ENCODE data around the gene GAGE13. TPM values are rescaled to one million over a fixed set of nuclear protein-coding genes. Genes with fewer than 3 reads are reported as not detected.
"Not testable (repeated sequence)": the region's sequence is repeated elsewhere in the genome, so short reads cannot be mapped to it uniquely, and the experiment has no call there.

GAGE13 gene
- total RNA-seq, 3 donors from 2014 or later = not detected

DNA sequence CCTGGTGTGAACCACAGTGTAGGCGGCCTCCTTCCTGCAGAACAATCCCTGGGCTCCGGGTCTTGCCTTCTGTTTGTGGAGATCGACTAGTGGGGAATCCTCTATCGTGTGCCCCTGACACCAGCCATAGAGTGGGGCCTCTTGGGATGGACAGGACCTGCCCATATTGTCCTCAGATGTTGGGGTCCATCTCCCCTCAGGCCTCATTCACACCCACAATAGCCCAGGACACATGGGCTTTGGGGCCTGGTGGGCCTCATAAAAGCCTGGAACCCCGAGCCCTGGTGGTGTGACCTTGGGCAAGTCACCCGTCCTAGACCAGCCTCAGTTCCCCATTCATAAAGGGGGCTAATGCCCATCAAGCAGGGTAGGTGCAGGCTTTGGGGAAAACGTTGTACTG is 41.2 kb upstream of the GAGE13 start:
- DNase-seq = no peak
- no peak for ATAC-seq
- no peaks in the 10 kb centered on the region for H3K4me1 ChIP-seq (ENCODE audit: low read depth)
- H3K9me3 ChIP-seq = no peaks in the 10 kb centered on the region
- H3K4me3 ChIP-seq = no peak overlapping the region
- intact Hi-C loops (cut with DNase I, micrococcal nuclease) = loop anchor here in 1 of 2 donors (5.0 kb wide), 1 partner anchor 462 kb away; no protein-coding TSS in a partner anchor
- TF ChIP-seq, protein P1, sequence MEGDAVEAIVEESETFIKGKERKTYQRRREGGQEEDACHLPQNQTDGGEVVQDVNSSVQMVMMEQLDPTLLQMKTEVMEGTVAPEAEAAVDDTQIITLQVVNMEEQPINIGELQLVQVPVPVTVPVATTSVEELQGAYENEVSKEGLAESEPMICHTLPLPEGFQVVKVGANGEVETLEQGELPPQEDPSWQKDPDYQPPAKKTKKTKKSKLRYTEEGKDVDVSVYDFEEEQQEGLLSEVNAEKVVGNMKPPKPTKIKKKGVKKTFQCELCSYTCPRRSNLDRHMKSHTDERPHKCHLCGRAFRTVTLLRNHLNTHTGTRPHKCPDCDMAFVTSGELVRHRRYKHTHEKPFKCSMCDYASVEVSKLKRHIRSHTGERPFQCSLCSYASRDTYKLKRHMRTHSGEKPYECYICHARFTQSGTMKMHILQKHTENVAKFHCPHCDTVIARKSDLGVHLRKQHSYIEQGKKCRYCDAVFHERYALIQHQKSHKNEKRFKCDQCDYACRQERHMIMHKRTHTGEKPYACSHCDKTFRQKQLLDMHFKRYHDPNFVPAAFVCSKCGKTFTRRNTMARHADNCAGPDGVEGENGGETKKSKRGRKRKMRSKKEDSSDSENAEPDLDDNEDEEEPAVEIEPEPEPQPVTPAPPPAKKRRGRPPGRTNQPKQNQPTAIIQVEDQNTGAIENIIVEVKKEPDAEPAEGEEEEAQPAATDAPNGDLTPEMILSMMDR (IDR thresholded peaks at IDR 0.05) = no peak
- H3K36me3 ChIP-seq (ENCODE audit: low read depth) = no peaks in the 10 kb centered on the region

DNA sequence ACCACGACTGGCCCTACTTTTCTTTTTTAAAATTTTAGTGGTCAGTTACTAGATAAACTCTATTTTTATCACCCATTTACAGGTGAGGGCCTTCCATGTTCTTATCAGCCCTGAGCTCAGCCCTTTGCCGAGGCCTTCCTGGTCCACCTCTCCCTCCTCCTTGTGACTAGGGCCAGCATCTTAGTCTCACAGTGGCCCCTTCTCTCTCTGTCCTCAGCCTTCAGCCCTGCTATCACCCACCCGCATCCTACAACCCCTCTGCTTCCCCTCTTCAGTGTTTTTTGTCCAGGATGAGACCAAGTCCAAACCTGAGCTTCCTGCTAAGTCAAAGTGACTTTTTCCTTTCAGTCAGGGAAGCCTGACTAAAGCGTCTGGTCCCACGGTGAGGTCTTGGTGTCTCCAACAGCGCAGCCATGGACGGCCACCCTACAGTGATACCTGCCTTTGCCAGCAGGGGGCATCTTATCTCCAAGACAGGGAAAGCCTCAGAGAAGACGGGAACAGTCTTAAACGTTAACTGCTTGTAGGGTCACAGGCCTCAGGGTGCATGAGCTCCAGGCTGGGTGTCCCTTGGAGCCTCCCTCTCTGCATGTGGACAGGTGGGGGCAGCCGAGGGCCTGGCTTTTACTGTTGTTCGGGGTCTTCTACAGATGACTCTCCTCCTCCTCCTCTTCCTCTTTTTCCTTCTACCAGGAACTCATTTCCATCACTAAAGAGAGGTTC is 39.6 kb upstream of the GAGE13 start:
- Histone ChIP-seq H3K9me3 (no peaks in the 10 kb centered on the region), H3K4me3 (no peak overlapping the region), H3K36me3 (ENCODE audit: low read depth) (no peaks in the 10 kb centered on the region), H3K4me1 (ENCODE audit: low read depth) (no peaks in the 10 kb centered on the region)
- TF ChIP-seq, protein P1 (IDR thresholded peaks at IDR 0.05) = peak; percentile 32
- ATAC-seq (peak; percentile 88), DNase-seq (peak in 2 of 3 donors; percentile 67 to 77)
- intact Hi-C loops (cut with DNase I, micrococcal nuclease) = loop anchor here in 1 of 2 donors (5.0 kb wide), 1 partner anchor 461 kb away; no protein-coding TSS in a partner anchor

DNA sequence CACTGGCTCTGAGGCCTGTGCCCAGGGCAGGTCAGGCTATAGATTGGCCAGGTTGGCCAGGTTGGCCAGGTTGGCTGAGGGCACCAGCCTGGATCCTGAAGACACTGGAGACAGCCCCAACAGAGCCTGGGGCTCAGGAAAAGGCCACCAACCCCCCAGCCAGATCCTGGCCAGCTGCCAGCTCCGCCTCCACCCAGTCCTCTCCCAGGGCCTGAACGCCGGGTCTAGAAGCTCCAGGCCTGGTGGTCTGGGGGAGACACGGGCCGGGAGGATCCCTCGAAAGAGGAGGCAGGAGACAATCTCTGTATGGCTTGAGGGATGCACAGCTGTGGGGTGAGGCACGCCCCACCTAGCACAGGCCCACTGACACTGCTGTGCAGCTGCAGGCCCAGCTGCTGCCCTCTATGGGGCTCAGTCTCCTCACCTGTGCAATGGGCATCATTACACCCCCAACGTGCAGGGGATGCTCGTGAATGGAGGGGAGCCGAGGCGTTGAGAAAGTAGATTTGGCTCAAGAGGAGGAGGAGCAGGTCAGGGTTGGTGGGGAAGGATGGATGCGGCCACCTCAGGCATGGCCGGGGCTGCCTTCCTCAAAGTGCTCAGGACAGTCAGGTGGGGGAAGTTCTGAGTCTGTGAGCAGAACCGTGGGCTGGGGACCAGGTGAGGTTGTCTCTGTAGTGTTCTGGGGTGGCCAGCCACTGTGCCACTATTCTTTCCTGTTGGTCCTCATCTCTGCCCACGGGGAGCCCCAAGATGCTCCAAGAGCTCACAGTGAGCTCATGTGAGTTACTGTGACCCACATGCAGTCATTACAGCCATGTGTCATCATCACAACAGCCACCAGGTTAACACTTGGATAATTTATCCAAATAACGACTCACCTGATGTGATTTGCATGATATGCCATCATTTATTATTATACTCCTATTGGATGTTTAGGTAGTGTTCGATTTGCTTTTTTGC is 38.7 kb upstream of the GAGE13 start:
- ATAC-seq (no peak), DNase-seq (no peak)
- TF ChIP-seq, protein P1 (IDR thresholded peaks at IDR 0.05) = no peak
- no peaks in the 10 kb centered on the region for H3K9me3 ChIP-seq
- H3K4me1 ChIP-seq (ENCODE audit: low read depth) = no peaks in the 10 kb centered on the region
- H3K36me3 ChIP-seq (ENCODE audit: low read depth) = no peaks in the 10 kb centered on the region
- intact Hi-C loops (cut with DNase I, micrococcal nuclease) = loop anchor here in 1 of 2 donors (5.0 kb wide), 1 partner anchor 460 kb away; no protein-coding TSS in a partner anchor
- H3K4me3 ChIP-seq = no peak overlapping the region

DNA sequence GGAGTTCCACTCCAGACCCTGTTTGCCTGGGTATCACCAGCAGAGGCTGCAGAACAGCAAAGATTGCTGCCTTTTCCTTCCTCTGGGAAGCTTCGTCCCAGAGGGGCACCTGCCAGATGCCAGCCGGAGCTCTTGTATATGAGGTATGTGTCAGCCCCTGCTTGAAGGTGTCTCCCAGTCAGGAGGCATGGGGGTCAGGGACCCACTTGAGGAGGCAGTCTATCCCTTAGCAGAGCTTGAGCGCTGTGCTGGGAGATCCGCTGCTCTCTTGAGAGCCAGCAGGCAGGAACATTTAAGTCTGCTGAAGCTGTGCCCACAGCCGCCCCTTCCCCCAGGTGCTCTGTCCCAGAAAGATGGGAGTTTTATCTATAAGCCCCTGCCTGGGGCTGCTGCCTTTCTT is 32.1 kb upstream of the GAGE13 start:
- H3K4me3 ChIP-seq; intact Hi-C loops (cut with DNase I, micrococcal nuclease); DNase-seq; H3K9me3 ChIP-seq; ATAC-seq; H3K36me3 ChIP-seq (ENCODE audit: low read depth); H3K4me1 ChIP-seq (ENCODE audit: low read depth): not testable (repeated sequence)

DNA sequence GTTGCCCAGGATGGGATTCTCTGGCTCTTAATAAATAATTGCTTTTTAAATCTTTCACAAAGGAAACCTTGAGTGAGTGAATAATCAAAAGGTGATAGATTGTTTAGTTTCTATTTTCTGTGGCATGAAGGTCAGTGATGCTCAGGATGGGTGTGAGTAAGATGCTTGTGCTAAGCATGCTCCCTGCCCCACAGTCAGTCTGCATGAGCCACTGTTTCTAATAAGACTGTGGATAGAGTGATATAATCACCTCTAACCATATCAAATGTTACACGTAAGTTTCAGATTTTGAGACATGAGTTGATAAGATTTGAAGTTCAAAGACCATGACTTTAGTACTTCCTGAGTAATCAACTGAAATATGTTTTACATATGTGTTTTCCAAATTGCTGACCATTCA is 30.7 kb upstream of the GAGE13 start:
- Histone ChIP-seq H3K4me1 (ENCODE audit: low read depth) (no peaks in the 10 kb centered on the region), H3K36me3 (ENCODE audit: low read depth) (no peaks in the 10 kb centered on the region), H3K4me3 (no peak overlapping the region), H3K9me3 (no peaks in the 10 kb centered on the region)
- intact Hi-C loops (cut with DNase I, micrococcal nuclease) = no loop called here
- no peak for ATAC-seq
- no peak for DNase-seq
- TF ChIP-seq, protein P1 (IDR thresholded peaks at IDR 0.05) = no peak

DNA sequence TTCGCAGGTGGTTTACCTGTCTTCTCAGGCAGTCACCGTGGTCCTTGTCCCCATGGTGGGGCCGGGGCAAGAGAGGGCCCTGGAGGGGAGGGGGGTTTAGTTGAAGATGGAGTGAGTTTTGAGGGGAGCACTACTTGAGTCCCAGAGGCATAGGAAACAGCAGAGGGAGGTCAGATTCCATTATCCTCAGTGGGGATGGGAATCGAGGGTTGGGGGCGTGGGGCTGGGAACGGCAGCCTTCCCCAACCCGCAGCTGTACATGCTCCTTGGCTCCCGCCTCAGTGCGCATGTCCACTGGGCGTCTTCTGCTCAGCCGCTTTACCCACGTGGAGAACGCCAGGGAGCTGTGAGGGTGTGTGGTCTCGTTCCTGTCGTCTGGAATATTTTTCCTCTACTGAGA is 28.0 kb upstream of the GAGE13 start, which contains the start of gene GAGE10:
GAGE10 (plus strand) TSS at position 301 of the 400 bp plus-strand sequence. CDS start 1,214 bp downstream, outside the sequence.
- Histone ChIP-seq H3K36me3 (ENCODE audit: low read depth) (no peaks in the 10 kb centered on the region), H3K4me3 (no peak within 1 kb of the TSS), H3K9me3 (no peaks in the 10 kb centered on the region), H3K4me1 (ENCODE audit: low read depth) (no peaks in the 10 kb centered on the region)
- TF ChIP-seq, protein P1 (IDR thresholded peaks at IDR 0.05) = no peak
- intact Hi-C loops (cut with DNase I, micrococcal nuclease) = no loop called here
- ATAC-seq (no peak), DNase-seq (no peak)

DNA sequence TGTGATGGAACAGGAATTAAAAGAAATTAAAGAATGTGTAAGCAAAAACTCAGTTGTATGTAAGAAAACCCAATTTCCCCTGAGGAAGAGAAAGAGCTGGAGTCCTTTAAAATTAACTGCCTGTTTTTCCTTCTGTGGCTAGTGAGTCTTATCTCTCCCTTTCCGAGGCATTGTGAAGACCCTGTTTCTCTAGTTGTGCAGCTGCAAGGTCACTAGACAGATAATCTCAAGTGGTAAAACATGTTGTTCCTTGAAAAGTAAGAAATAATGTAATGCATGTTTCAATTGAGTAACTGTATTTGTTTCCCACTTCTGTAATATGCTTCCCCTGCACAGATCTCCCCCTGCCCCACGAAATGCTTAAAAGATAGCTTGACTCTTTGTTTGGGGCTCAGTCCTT is 23.6 kb upstream of the GAGE13 start:
- ATAC-seq; H3K4me1 ChIP-seq (ENCODE audit: low read depth); intact Hi-C loops (cut with DNase I, micrococcal nuclease); H3K36me3 ChIP-seq (ENCODE audit: low read depth); H3K9me3 ChIP-seq; H3K4me3 ChIP-seq; DNase-seq: not testable (repeated sequence)
